Calu3 (cell line): ENCODE measurements around the gene GRIK4. TPM values are rescaled to one million over a fixed set of nuclear protein-coding genes. Genes with fewer than 3 reads are reported as not detected.

Experiments
- BruUV-seq: library from RNA; stranded (reverse); fragments of 400-500 nt; replicated peaks from 2 replicates; lab custom pipeline; 2021; lab: Mats Ljungman, UMichigan
- CTCF ChIA-PET: fragments of 300-600 bp; sonication (Branson Sonifier 250); formaldehyde crosslinking; loops from one replicate; lab custom pipeline; 2022; ENCODE audit warnings: antibody characterized with exemption; lab: Charles Lee
- DNase-seq: peaks from one replicate; pipeline ENCODE4 v3.0.0; 2022
- H3K27ac Mint-ChIP-seq: one replicate; pipeline ENCODE4 v1.8.0; 2022; ENCODE audit warnings: mixed read lengths; ENCODE audit not compliant: unreplicated experiment
- H3K27me3 Mint-ChIP-seq: one replicate; pipeline ENCODE4 v1.8.0; 2022; ENCODE audit warnings: mixed read lengths; ENCODE audit not compliant: unreplicated experiment
- H3K36me3 Mint-ChIP-seq: one replicate; pipeline ENCODE4 v1.8.0; 2022; ENCODE audit warnings: mild to moderate bottlenecking, moderate library complexity, mixed read lengths; ENCODE audit not compliant: insufficient read depth, unreplicated experiment
- H3K4me1 Mint-ChIP-seq: one replicate; pipeline ENCODE4 v1.8.0; 2022; ENCODE audit warnings: mild to moderate bottlenecking, low read depth, mixed read lengths; ENCODE audit not compliant: unreplicated experiment
- H3K4me3 Mint-ChIP-seq: one replicate; pipeline ENCODE4 v1.8.0; 2022; ENCODE audit warnings: mild to moderate bottlenecking, low read depth, moderate library complexity, mixed read lengths; ENCODE audit not compliant: unreplicated experiment
- H3K9me3 Mint-ChIP-seq: one replicate; pipeline ENCODE4 v1.8.0; 2022; ENCODE audit warnings: low read depth, mixed read lengths; ENCODE audit not compliant: unreplicated experiment
- CTCF ChIP-seq: fragments of 200-600 bp; IDR thresholded peaks from one replicate; pipeline ENCODE4 v1.8.0; 2022; ENCODE audit warnings: antibody characterized with exemption; ENCODE audit not compliant: unreplicated experiment
- intact Hi-C: fragments of 100-400 bp; cut with micrococcal nuclease; formaldehyde crosslinking; loops from one replicate; pipeline ENCODE4 v1.10.0; 2022; ENCODE audit not compliant: unreplicated experiment
- total RNA-seq: library from RNA; stranded (reverse); gene quantifications from 2 replicates; pipeline ENCODE4 v1.2.3, GENCODE V29; 2022

Gene GRIK4
- total RNA-seq, 1 experiment from 2014 or later: not detected

GRCh38 chr11:120841074-120841473 is 329.5 kb downstream of the GRIK4 start:
- H3K27ac Mint-ChIP-seq: no peak overlapping the region
- BruUV-seq: no TSS peak
- H3K9me3 Mint-ChIP-seq: no peaks in the 10 kb centered on the region
- H3K4me3 Mint-ChIP-seq: no peak overlapping the region
- peaks cover 60% of the 10 kb centered on the region for H3K27me3 Mint-ChIP-seq
- intact Hi-C loops: no loop called here
- TF ChIP-seq CTCF: no peak
- H3K4me1 Mint-ChIP-seq: no peaks in the 10 kb centered on the region
- H3K36me3 Mint-ChIP-seq: no peaks in the 10 kb centered on the region
- CTCF ChIA-PET: no interaction called here
- DNase-seq: no peak

GRCh38 chr11:120842195-120842594 is 330.6 kb downstream of the GRIK4 start:
- no peaks in the 10 kb centered on the region for H3K4me1 Mint-ChIP-seq
- H3K27me3 Mint-ChIP-seq: peaks cover 55% of the 10 kb centered on the region
- intact Hi-C loops: no loop called here
- DNase-seq: no peak
- CTCF ChIA-PET: no interaction called here
- no peaks in the 10 kb centered on the region for H3K9me3 Mint-ChIP-seq
- no peaks in the 10 kb centered on the region for H3K36me3 Mint-ChIP-seq
- no peak overlapping the region for H3K27ac Mint-ChIP-seq
- no peak for TF ChIP-seq CTCF
- H3K4me3 Mint-ChIP-seq: no peak overlapping the region
- BruUV-seq: no TSS peak

- DNase-seq: no peak
- no peak for TF ChIP-seq CTCF
- CTCF ChIA-PET: no interaction called here
- Mint-ChIP-seq H3K4me3 (no peak overlapping the region), H3K36me3 (no peaks in the 10 kb centered on the region), H3K4me1 (no peaks in the 10 kb centered on the region), H3K27me3 (peaks cover 35% of the 10 kb centered on the region), H3K27ac (no peak overlapping the region), H3K9me3 (no peaks in the 10 kb centered on the region)
- no TSS peak for BruUV-seq
- intact Hi-C loops: no loop called here
These were observed 341.9 kb downstream of the GRIK4 start for GRCh38 chr11:120853435-120853834.

GRCh38 chr11:120854988-120855387 is 343.4 kb downstream of the GRIK4 start:
- Mint-ChIP-seq H3K27ac (no peak overlapping the region), H3K4me3 (no peak overlapping the region), H3K27me3 (peaks cover 21% of the 10 kb centered on the region), H3K36me3 (no peaks in the 10 kb centered on the region), H3K9me3 (no peaks in the 10 kb centered on the region), H3K4me1 (no peaks in the 10 kb centered on the region)
- DNase-seq: no peak
- CTCF ChIA-PET: no interaction called here
- TF ChIP-seq CTCF: no peak
- intact Hi-C loops: no loop called here
- BruUV-seq: no TSS peak
